Skin epidermis (tissue), 12 donors: ENCODE data around the gene MTR.

Experiments used
- H3K27ac ChIP-seq, 21 experiments: fragments of 200-600 bp; sonication (generic) in 11 of 21; one replicate each; pipeline ENCODE4 v1.5.0; 2020; ENCODE audit warnings: mild to moderate bottlenecking in 3 of 21, inconsistent platforms in 2 of 21, moderate library complexity in 2 of 21
- H3K4me3 ChIP-seq, 7 experiments: fragments of 200-600 bp; sonication (generic) in 2 of 7; one replicate each; pipeline ENCODE4 v1.5.0; 2020; ENCODE audit warnings: inconsistent platforms in 2 of 7, mild to moderate bottlenecking in 2 of 7, moderate library complexity in 1 of 7

Gene MTR

DNA sequence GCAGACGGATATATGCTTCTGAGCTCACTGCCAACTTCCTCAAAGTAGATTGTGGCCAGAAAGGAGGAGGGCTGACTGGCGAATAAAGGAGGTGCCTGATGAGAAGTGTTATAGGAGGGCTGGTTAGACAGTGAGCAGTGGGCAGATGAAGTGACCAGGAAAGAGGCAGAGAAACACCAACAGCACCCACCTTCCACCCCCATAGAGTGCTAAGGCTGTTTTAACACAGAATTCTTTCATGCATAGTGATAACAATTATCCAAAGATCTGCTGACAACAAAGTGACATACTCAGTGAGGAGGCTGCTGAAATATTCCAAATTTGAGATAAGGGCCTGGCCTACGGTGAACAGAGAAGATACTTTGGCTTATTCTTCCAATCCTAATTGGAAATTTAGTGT lies 21.2 kb upstream of the MTR start:
- Histone ChIP-seq H3K4me3 (no peak overlapping the region), H3K27ac (no peak overlapping the region)

GRCh38 chr1:236774926-236775325 lies 20.2 kb upstream of the MTR start:
- no peak overlapping the region for H3K27ac ChIP-seq

GRCh38 chr1:236779312-236779711 lies 15.8 kb upstream of the MTR start:
- no peak overlapping the region for H3K27ac ChIP-seq
- H3K4me3 ChIP-seq = no peak overlapping the region

More at GRCh38 chr1:236774926-236775325, 20.2 kb upstream of the MTR start:
- no peak overlapping the region for H3K4me3 ChIP-seq

- Histone ChIP-seq H3K4me3 (no peak overlapping the region), H3K27ac (no peak overlapping the region)
Measured at GRCh38 chr1:236785477-236785876, 9.6 kb upstream of the MTR start.

DNA sequence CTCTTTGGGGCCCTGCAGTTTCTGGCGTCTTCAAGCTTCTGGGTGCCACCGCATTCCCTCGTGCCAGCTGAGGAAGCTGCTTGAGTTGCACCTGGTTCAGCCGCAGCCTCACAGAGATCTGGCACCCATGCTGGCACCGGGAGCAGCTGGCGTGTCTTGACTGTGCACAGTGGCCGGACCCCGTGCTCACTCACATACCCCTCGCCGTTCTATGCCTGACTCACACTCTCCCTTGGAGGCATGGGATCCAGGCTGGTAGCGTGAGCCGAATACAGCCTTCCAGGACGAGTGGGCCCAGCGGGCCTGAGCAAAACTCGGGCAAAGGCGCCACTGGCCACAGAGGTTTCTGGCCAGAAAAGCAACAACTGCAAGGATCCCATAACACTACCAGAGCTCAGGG lies 8.6 kb upstream of the MTR start:
- H3K4me3 ChIP-seq = no peak overlapping the region
- no peak overlapping the region for H3K27ac ChIP-seq

- H3K4me3 ChIP-seq = peak overlapping the region; percentile 74 to 97 (median 89)
Measured at GRCh38 chr1:236794585-236795034, 482 bp upstream of the MTR start.

DNA sequence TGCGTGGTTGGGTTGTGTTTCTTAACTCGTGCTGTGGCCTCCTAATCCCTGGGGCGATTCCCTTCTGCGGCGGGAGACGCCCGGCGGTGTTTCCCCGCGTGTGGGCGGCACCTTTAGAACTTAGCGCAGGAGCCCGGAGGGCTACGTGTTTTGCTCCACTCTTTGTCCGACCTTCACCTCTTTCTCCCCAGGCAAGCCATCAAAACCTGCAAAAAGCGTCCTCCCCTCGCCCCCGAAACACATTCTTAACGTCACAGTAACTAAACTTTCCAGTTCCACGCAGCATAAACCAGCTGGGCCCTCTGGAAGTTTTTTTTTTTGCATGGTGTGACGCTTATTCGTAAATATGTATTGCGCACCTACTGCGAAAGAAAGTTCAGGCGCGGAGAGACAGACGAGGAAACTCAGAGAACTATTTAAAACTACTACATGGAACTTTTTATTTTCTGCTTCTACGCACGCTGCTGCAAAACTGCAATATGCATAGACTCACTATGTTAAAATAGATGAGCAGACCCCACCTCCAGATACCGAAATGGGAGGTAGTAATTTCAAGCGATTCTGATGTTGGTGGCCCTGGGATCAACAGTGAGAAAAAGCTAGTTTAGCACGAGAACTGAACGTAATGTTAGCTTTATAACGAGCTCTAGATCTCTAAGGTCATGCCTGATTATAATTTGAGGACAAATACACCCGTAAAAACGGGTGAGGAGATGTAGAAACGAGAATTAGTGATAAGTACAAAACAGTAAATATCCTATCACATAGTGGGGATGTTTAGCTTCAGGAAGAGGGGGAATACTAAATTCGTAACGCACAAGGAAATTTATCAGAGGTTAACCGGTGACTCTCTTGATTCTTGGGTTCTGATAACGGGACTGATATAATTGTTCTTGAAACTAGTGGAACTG lies 920 bp downstream of the MTR start:
- H3K4me3 ChIP-seq = peak overlapping the region; percentile 74 to 97 (median 89)
- H3K27ac ChIP-seq = peak overlapping the region; percentile 73 to 99 (median 91)

More at GRCh38 chr1:236794585-236795034, 482 bp upstream of the MTR start:
- peak overlapping the region in 17 of 21 experiments; percentile 5 to 99 (median 89) for H3K27ac ChIP-seq

DNA sequence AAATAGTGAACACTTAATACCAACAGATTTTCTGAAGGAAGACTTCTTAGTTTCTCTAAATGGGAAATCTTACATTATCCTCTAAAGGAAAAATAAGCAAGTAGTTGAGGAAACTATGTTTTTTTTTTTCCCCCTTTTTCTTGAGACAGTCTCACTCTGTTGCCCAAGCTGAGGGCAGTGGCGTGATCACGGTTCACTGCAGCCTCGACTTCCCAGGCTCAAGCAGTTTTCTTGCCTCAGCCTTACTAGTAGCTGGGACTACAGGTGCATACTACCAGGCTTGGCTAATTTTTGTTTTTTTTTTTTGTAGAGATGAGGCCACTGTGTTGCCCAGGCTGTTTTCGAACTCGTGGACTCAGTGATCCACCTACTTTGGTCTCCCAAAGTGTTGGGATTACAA lies 3.9 kb downstream of the MTR start:
- Histone ChIP-seq H3K4me3 (no peak overlapping the region), H3K27ac (no peak overlapping the region)

DNA sequence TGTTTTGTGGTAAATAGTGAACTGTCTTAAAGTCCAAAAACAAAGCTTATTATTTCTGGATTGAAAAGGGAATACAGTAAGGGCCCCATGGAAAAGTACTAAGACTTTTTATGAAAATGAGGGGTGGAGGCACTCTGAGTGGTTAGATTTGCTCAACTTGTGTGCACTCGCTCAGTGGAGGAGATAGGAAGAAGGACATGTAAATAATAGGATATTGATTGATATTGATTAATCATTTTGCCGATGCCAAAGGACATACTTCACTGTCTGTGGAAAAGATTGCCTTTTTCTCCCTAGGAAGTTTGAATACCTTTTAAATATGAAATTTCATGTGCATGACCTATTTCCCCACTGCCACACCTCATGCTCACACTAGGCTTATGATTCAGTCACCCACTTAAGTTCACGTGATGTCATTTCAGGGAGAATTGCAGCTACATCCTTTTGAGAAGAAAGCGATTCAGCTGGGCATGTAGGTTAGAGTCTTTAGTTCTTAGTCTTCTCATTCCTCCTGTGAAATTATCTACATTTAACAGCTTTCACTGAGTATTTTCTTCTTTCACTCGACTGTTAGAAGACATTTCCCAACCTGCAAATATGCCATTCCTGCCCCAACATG lies 5.0 kb downstream of the MTR start:
- Histone ChIP-seq H3K27ac (peak overlapping the region in 1 of 21 experiments; percentile 21), H3K4me3 (no peak overlapping the region)

- no peak overlapping the region for H3K4me3 ChIP-seq
- H3K27ac ChIP-seq = no peak overlapping the region
Measured at GRCh38 chr1:236800623-236801022, 5.5 kb downstream of the MTR start.

DNA sequence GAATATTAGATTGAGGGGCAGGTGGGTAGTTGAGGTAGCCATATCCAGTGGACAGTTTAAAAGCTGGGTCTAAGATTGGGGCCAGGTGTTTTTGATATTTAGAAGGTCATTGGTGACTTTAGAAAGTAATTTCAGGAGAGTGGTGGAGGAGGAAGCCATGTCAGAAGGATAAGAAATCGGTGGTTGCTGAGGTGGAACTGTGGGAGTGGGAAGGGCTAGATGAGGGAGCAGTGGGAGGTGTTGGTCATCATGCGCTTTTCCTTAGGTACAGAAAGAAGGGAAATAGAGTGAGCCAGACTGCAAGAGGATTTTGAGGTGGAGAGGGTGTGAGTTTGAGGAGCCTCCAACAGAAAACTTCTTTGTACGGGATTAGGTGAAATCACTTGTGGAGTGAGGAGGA lies 7.2 kb downstream of the MTR start:
- H3K4me3 ChIP-seq = no peak overlapping the region
- no peak overlapping the region for H3K27ac ChIP-seq

GRCh38 chr1:236806634-236807033 lies 11.5 kb downstream of the MTR start:
- no peak overlapping the region for H3K27ac ChIP-seq
- no peak overlapping the region for H3K4me3 ChIP-seq

DNA sequence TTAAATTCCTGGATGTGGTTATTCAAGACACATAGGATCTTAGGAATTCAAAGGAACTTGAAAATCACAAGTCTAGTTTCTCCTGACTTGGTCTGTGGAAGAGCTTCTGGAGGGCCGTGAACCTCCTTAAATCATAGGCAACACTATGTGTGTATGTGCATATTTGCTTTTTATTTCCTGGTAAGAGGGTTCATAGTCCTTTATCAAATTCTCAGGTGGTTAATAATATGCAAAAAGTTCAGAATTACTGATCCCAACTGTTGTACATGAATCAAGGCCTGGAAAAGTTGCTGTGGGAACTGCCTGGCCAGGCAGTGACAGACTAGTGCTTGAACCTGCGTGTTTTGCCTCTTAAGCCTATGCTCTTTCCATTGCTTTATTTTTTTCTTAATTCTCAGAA lies 12.9 kb downstream of the MTR start:
- H3K4me3 ChIP-seq = no peak overlapping the region
- H3K27ac ChIP-seq = no peak overlapping the region

- Histone ChIP-seq H3K4me3 (no peak overlapping the region), H3K27ac (no peak overlapping the region)
Measured at GRCh38 chr1:236808564-236809130, 13.6 kb downstream of the MTR start.

DNA sequence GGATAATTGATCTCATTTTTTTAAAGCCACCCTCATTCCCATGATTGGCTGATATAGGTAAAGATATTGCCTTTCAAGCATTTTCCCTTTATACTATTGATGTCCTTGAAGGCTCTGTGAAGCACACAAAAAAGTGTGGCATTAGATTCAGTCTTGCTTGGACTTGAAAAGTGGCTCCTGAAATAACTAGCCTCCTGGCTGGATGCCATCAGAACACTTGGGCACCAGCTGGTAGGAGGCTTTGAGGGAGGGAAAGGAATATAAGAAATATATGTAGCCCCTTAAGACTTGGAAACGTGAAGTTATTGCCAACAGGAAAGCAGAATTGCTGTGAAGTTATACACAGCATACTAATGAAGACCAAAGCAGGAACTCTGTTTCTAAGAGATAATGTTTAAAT lies 14.1 kb downstream of the MTR start:
- no peak overlapping the region for H3K4me3 ChIP-seq
- H3K27ac ChIP-seq = no peak overlapping the region

DNA sequence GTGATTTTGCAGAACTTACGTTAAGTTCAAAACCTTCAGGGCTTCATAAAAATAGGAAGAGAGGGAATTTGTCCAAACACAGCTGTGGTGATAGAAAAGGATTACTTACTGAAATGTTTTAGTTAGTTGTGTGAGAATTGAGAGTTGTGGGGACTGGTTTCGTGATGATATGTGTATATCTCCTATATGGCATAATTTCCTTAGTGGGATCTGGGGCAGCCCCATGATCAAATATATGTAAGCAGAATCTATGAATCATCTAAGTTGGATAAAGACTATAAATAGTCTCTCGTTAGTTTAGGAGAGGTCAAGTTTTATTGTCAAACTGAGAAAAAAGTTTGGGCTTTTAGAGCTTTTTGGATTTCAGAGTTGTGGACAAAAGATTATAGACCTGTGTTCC lies 14.9 kb downstream of the MTR start:
- Histone ChIP-seq H3K4me3 (no peak overlapping the region), H3K27ac (no peak overlapping the region)

DNA sequence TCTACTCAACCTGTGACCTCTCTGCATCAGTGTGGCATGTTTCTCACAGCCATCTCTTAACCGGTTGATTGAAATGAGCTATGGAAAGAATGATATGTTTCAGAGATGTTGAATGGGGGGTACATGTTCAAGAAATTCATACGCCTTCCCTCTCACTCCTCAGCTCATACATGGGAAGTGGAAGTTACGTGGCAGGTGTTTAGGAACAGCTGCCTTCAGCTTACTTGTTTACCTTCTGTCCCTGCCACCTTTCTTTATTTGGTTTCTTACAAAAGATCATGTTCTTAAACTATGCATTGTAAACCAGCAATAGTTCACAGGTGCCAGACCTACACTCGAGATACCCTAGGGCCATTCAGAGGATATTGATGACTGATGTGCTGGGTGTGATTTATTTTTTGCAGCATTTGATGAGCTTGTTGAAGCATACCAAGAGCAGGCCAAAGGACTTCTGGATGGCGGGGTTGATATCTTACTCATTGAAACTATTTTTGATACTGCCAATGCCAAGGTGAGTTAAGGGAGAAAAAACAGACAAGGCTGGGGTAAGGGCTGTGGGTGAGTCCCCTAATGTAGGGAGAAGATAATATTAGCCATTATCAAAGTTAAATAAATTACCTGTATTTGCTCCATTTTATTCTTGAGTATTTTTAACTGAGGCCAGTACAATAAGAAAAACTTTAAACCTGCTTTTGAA lies 17.4 kb downstream of the MTR start:
- H3K4me3 ChIP-seq = no peak overlapping the region
- H3K27ac ChIP-seq = no peak overlapping the region

DNA sequence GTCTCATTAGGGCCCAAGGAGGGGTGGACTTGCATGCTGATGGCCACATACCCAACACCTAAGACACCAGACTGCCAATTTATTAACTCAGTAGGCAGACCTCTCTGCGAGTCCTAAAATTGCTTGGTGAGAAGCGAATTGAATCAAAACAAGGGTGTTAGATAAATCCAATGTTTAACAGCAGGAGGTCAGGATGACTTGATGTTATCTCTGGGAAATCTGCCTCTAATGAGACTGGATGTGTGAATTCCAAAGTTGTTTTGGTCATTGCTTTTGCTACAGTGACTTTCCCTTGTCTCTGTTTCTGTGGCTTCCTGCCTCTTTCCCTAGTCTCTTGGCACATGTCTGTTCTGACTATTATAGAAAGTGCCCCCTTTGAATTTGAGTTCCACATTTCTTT lies 20.8 kb downstream of the MTR start:
- H3K27ac ChIP-seq = no peak overlapping the region

DNA sequence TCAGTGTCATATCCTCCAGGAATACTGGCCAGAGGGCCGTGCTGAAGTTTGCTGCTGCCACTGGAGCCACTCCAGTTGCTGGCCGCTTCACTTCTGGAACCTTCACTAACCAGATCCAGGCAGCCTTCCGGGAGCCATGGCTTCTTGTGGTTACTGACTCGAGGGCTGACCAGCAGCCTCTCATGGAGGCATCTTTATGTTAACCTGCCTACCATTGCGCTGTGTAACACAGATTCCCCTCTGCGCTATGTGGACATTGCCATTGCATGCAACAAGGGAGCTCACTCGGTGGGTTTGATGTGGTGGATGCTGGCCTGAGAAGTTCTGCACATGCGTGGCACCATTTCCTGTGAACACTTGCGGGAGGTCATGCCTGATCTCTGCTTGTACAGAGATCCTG lies 24.8 kb downstream of the MTR start:
- H3K4me3 ChIP-seq = no peak overlapping the region
- H3K27ac ChIP-seq = no peak overlapping the region

More for the DNA sequence above, 20.8 kb downstream of the MTR start:
- H3K4me3 ChIP-seq = no peak overlapping the region

- H3K27ac ChIP-seq = no peak overlapping the region
- H3K4me3 ChIP-seq = no peak overlapping the region
Measured at GRCh38 chr1:236821091-236821627, 26.1 kb downstream of the MTR start.
